ENCODE results near the gene CELSR3. TPM values are rescaled to one million over a fixed set of nuclear protein-coding genes. Genes with fewer than 3 reads are reported as not detected.

CELSR3 gene
- total RNA-seq, 1 experiment from 2014 or later = 17.6 TPM

DNA sequence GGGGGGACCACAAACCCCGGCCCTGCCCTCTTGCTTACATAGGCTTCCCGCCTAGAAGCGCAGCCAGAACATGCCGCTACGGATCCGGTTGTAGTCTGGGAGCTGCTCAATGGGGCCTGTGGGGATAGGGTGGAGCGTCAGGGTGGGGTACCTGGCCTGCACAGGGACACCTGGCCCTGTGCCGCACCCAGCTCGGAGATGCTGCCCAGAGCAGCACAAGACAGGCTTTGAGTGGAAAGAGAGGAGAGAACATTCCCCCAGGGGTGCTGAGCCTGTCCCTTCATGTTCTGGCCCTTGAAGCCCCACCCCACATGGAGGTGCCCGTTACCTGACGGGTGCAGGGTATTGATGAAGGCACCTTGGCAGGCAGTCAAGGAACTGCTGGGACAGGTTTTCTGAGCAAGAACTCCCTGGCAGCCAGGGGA is 63.6 kb downstream of the CELSR3 start:
- H3K27ac Mint-ChIP-seq (ENCODE audit: low read depth, unreplicated experiment) = peak overlapping the region; percentile 59
- POLR2A ChIA-PET = interaction anchor here (0.6 to 8.9 kb wide), 40 partner anchors 9 to 1151 kb away, joined by 3 to 107 read pairs (median 5); partner anchors contain the start of genes ARIH2, ATRIP, CCDC51 and CELSR3
- TF ChIP-seq, protein P1, sequence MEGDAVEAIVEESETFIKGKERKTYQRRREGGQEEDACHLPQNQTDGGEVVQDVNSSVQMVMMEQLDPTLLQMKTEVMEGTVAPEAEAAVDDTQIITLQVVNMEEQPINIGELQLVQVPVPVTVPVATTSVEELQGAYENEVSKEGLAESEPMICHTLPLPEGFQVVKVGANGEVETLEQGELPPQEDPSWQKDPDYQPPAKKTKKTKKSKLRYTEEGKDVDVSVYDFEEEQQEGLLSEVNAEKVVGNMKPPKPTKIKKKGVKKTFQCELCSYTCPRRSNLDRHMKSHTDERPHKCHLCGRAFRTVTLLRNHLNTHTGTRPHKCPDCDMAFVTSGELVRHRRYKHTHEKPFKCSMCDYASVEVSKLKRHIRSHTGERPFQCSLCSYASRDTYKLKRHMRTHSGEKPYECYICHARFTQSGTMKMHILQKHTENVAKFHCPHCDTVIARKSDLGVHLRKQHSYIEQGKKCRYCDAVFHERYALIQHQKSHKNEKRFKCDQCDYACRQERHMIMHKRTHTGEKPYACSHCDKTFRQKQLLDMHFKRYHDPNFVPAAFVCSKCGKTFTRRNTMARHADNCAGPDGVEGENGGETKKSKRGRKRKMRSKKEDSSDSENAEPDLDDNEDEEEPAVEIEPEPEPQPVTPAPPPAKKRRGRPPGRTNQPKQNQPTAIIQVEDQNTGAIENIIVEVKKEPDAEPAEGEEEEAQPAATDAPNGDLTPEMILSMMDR (IDR thresholded peaks at IDR 0.05; ENCODE audit: unreplicated experiment) = no peak
- CTCF ChIA-PET = interaction anchor here (0.5 to 2.5 kb wide), 9 partner anchors 35 to 440 kb away, joined by 3 to 22 read pairs (median 4); partner anchors contain the start of gene SLC26A6
- H3K4me3 Mint-ChIP-seq (ENCODE audit: unreplicated experiment) = peak overlapping the region; percentile 50
- peaks cover 58% of the 10 kb centered on the region for H3K36me3 Mint-ChIP-seq (ENCODE audit: insufficient read depth, unreplicated experiment)
- intact Hi-C loops (cut with micrococcal nuclease) = loop anchor here (2.0 kb wide), 1 partner anchor 42 kb away; the partner anchor contains the start of gene PFKFB4
- DNase-seq (ENCODE audit: unreplicated experiment) = peak; percentile 97
- H3K4me1 Mint-ChIP-seq (ENCODE audit: insufficient read depth, unreplicated experiment) = peaks cover 54% of the 10 kb centered on the region
- no peaks in the 10 kb centered on the region for H3K27me3 Mint-ChIP-seq (ENCODE audit: insufficient read depth, unreplicated experiment)
- no peaks in the 10 kb centered on the region for H3K9me3 Mint-ChIP-seq (ENCODE audit: unreplicated experiment)
- BruUV-seq (replicated peaks) = TSS peak; percentile 42

- BruUV-seq (replicated peaks) = no TSS peak
- peak overlapping the region; percentile 50 for H3K4me3 Mint-ChIP-seq (ENCODE audit: unreplicated experiment)
- no peaks in the 10 kb centered on the region for H3K27me3 Mint-ChIP-seq (ENCODE audit: insufficient read depth, unreplicated experiment)
- ChIA-PET POLR2A (interaction anchor here (0.6 to 8.9 kb wide), 42 partner anchors 10 to 1150 kb away, joined by 3 to 107 read pairs (median 6); partner anchors contain the start of genes ARIH2, ATRIP, CCDC51 and CELSR3), CTCF (interaction anchor here (0.7 to 2.5 kb wide), 12 partner anchors 11 to 439 kb away, joined by 3 to 22 read pairs (median 4); partner anchors contain the start of genes SLC26A6 and UQCRC1)
- peak overlapping the region; percentile 68 for H3K27ac Mint-ChIP-seq (ENCODE audit: low read depth, unreplicated experiment)
- peaks cover 52% of the 10 kb centered on the region for H3K36me3 Mint-ChIP-seq (ENCODE audit: insufficient read depth, unreplicated experiment)
- peaks cover 54% of the 10 kb centered on the region for H3K4me1 Mint-ChIP-seq (ENCODE audit: insufficient read depth, unreplicated experiment)
- peak; percentile 95 for DNase-seq (ENCODE audit: unreplicated experiment)
- no peaks in the 10 kb centered on the region for H3K9me3 Mint-ChIP-seq (ENCODE audit: unreplicated experiment)
- intact Hi-C loops (cut with micrococcal nuclease) = loop anchor here (2.0 kb wide), 1 partner anchor 42 kb away; the partner anchor contains the start of gene PFKFB4
- TF ChIP-seq, protein P1 (IDR thresholded peaks at IDR 0.05; ENCODE audit: unreplicated experiment) = no peak
These were observed 64.2 kb downstream of the CELSR3 start for GRCh38 chr3:48598323-48599076.

- CTCF ChIA-PET = interaction anchor here (0.7 to 2.5 kb wide), 6 partner anchors 14 to 326 kb away, joined by 3 to 22 read pairs (median 5); partner anchors contain the start of gene SLC26A6
- no peaks in the 10 kb centered on the region for H3K27me3 Mint-ChIP-seq (ENCODE audit: insufficient read depth, unreplicated experiment)
- BruUV-seq (replicated peaks) = no TSS peak
- H3K4me1 Mint-ChIP-seq (ENCODE audit: insufficient read depth, unreplicated experiment) = peaks cover 49% of the 10 kb centered on the region
- peaks cover 41% of the 10 kb centered on the region for H3K36me3 Mint-ChIP-seq (ENCODE audit: insufficient read depth, unreplicated experiment)
- no peak overlapping the region for H3K4me3 Mint-ChIP-seq (ENCODE audit: unreplicated experiment)
- H3K27ac Mint-ChIP-seq (ENCODE audit: low read depth, unreplicated experiment) = peak overlapping the region; percentile 68
- no peak for DNase-seq (ENCODE audit: unreplicated experiment)
- POLR2A ChIA-PET = interaction anchor here (1.1 to 8.9 kb wide), 18 partner anchors 11 to 165 kb away, joined by 3 to 107 read pairs (median 12); partner anchors contain the start of genes ATRIP, CCDC51, CELSR3 and IP6K2
- TF ChIP-seq, protein P1 (IDR thresholded peaks at IDR 0.05; ENCODE audit: unreplicated experiment) = no peak
- no peaks in the 10 kb centered on the region for H3K9me3 Mint-ChIP-seq (ENCODE audit: unreplicated experiment)
- intact Hi-C loops (cut with micrococcal nuclease) = no loop called here
These were observed 65.3 kb downstream of the CELSR3 start for GRCh38 chr3:48597408-48597800.

Data from MCF 10A (cell line).